ENCODE measurements around the gene BHLHE41.

GRCh38 chr12:26132866-26133265 is 8.0 kb upstream of the BHLHE41 start:
- TF ChIP-seq, protein P1, sequence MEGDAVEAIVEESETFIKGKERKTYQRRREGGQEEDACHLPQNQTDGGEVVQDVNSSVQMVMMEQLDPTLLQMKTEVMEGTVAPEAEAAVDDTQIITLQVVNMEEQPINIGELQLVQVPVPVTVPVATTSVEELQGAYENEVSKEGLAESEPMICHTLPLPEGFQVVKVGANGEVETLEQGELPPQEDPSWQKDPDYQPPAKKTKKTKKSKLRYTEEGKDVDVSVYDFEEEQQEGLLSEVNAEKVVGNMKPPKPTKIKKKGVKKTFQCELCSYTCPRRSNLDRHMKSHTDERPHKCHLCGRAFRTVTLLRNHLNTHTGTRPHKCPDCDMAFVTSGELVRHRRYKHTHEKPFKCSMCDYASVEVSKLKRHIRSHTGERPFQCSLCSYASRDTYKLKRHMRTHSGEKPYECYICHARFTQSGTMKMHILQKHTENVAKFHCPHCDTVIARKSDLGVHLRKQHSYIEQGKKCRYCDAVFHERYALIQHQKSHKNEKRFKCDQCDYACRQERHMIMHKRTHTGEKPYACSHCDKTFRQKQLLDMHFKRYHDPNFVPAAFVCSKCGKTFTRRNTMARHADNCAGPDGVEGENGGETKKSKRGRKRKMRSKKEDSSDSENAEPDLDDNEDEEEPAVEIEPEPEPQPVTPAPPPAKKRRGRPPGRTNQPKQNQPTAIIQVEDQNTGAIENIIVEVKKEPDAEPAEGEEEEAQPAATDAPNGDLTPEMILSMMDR (IDR thresholded peaks at IDR 0.05), result no peak
- no peak for TF ChIP-seq EZH2 (IDR thresholded peaks at IDR 0.05)
